HUES6 (cell line): ENCODE results near the gene SAFB.

Source experiments
- H3K27ac ChIP-seq: 2 replicates; pipeline ENCODE4 v1.7.0; 2013; ENCODE audit warnings: low read depth, mild to moderate bottlenecking, low read length, inconsistent platforms
- H3K27me3 ChIP-seq: 2 replicates; pipeline ENCODE4 v1.6.1; 2013; ENCODE audit warnings: low read length; ENCODE audit not compliant: control insufficient read depth, insufficient read depth
- H3K36me3 ChIP-seq: 2 replicates; pipeline ENCODE4 v1.6.1; 2013; ENCODE audit warnings: low read length; ENCODE audit not compliant: control insufficient read depth, insufficient read depth
- H3K4me1 ChIP-seq: 2 replicates; pipeline ENCODE4 v1.6.1; 2013; ENCODE audit warnings: low read length; ENCODE audit not compliant: control insufficient read depth, insufficient read depth
- H3K4me3 ChIP-seq: 2 replicates; pipeline ENCODE4 v1.5.1; 2013; ENCODE audit warnings: low read depth, low read length
- H3K9ac ChIP-seq: one replicate; pipeline ENCODE4 v1.6.1; 2013; ENCODE audit warnings: mild to moderate bottlenecking, low read length
- H3K9me3 ChIP-seq: 2 replicates; pipeline ENCODE4 v1.6.1; 2013; ENCODE audit warnings: low read depth, low read length; ENCODE audit not compliant: control insufficient read depth, insufficient read depth

Gene SAFB

GRCh38 chr19:5618591-5618990 is 4.3 kb upstream of the SAFB start:
- Histone ChIP-seq H3K4me3 (no peak overlapping the region), H3K36me3 (peaks cover 71% of the 10 kb centered on the region), H3K4me1 (peaks cover 8% of the 10 kb centered on the region; the same call in 1 of the 2 replicates), H3K9ac (no peak overlapping the region), H3K27me3 (no peaks in the 10 kb centered on the region), H3K27ac (no peak overlapping the region), H3K9me3 (no peaks in the 10 kb centered on the region)

DNA sequence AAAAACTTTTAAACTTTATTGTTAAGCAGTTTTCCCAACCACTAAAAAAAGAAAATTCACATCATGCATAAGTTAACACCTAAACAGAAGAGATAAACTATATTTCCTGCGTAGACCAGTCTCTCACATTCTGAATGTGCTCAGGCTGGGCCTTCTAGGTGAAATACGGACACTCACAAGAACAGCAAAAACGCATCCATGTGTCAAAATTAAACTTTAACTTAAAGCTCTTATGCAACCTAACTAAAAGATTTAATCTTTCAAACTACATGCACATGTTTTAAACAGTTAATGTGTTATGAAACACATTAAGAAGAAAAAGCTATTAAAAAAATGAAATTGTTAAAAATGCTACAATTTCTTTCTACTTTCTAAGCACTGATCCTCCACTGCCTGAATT is 2.9 kb upstream of the SAFB start:
- H3K27ac ChIP-seq: no peak overlapping the region
- no peaks in the 10 kb centered on the region for H3K27me3 ChIP-seq
- peaks cover 15% of the 10 kb centered on the region; the same call in 1 of the 2 replicates for H3K4me1 ChIP-seq
- peaks cover 62% of the 10 kb centered on the region for H3K36me3 ChIP-seq
- no peak overlapping the region for H3K9ac ChIP-seq
- H3K9me3 ChIP-seq: no peaks in the 10 kb centered on the region
- H3K4me3 ChIP-seq: no peak overlapping the region

DNA sequence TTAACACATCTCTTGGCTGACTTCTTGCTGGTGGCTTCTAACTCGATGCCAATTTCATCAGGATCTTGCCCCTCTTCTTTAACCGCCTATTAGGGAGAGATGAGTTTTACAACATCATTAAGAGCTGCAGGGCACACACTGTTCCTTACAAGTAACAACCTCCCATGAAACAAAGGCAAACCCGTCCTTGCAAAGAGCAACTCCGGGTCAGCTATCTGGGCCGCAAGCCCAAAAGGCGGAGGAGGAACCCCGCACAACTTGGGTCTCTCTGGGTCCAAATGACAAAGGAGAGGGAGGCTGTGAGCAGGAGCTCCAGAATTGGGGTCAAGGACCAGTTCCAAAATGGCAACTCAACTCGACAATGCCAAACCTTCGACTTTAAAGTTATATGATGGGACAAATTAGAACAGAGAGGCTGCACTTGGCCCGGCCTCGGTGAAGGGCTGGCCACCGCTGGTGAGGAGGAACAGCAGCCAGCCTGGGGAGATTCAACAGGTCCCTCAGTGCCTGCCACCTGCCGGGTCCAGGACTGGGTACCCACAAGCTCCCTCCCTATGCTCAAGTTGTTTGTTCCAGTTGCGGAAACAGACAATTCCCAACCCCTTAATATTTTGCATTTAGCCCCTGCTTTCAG is 1.5 kb upstream of the SAFB start:
- Histone ChIP-seq H3K27me3 (no peaks in the 10 kb centered on the region), H3K9ac (peak overlapping the region; percentile 98), H3K36me3 (peaks cover 62% of the 10 kb centered on the region), H3K27ac (no peak overlapping the region), H3K4me3 (peak overlapping the region; percentile 93), H3K4me1 (peaks cover 23% of the 10 kb centered on the region; the same call in 1 of the 2 replicates), H3K9me3 (no peaks in the 10 kb centered on the region)

- H3K36me3 ChIP-seq: peaks cover 63% of the 10 kb centered on the region
Measured at GRCh38 chr19:5621945-5622464, 878 bp upstream of the SAFB start.

GRCh38 chr19:5623397-5624017 is 624 bp downstream of the SAFB start:
- H3K27me3 ChIP-seq: no peaks in the 10 kb centered on the region
- no peaks in the 10 kb centered on the region for H3K9me3 ChIP-seq
- H3K9ac ChIP-seq: peak overlapping the region; percentile 98
- H3K27ac ChIP-seq: peak overlapping the region; percentile 96
- H3K4me3 ChIP-seq: peak overlapping the region; percentile 93
- peaks cover 29% of the 10 kb centered on the region; the same call in 1 of the 2 replicates for H3K4me1 ChIP-seq
- peaks cover 66% of the 10 kb centered on the region for H3K36me3 ChIP-seq

More at GRCh38 chr19:5621945-5622464, 878 bp upstream of the SAFB start:
- peak overlapping the region; percentile 98 for H3K9ac ChIP-seq
- no peaks in the 10 kb centered on the region for H3K27me3 ChIP-seq
- no peaks in the 10 kb centered on the region for H3K9me3 ChIP-seq
- H3K27ac ChIP-seq: peak overlapping the region; percentile 61; the same call in 1 of the 2 replicates
- H3K4me1 ChIP-seq: peaks cover 23% of the 10 kb centered on the region; the same call in 1 of the 2 replicates
- H3K4me3 ChIP-seq: peak overlapping the region; percentile 93

GRCh38 chr19:5624018-5624663 is 1.3 kb downstream of the SAFB start:
- peak overlapping the region; percentile 96; the same call in 1 of the 2 replicates for H3K27ac ChIP-seq

GRCh38 chr19:5624741-5625278 is 1.9 kb downstream of the SAFB start:
- H3K4me1 ChIP-seq: peaks cover 29% of the 10 kb centered on the region; the same call in 1 of the 2 replicates
- H3K27ac ChIP-seq: no peak overlapping the region
- no peaks in the 10 kb centered on the region for H3K27me3 ChIP-seq
- no peak overlapping the region for H3K9ac ChIP-seq
- peak overlapping the region; percentile 93 for H3K4me3 ChIP-seq
- peaks cover 66% of the 10 kb centered on the region for H3K36me3 ChIP-seq
- H3K9me3 ChIP-seq: no peaks in the 10 kb centered on the region

More at GRCh38 chr19:5624018-5624663, 1.3 kb downstream of the SAFB start:
- H3K4me1 ChIP-seq: peaks cover 29% of the 10 kb centered on the region; the same call in 1 of the 2 replicates
- no peaks in the 10 kb centered on the region for H3K27me3 ChIP-seq
- peak overlapping the region; percentile 93 for H3K4me3 ChIP-seq
- H3K36me3 ChIP-seq: peaks cover 66% of the 10 kb centered on the region
- H3K9ac ChIP-seq: peak overlapping the region; percentile 98
- H3K9me3 ChIP-seq: no peaks in the 10 kb centered on the region

DNA sequence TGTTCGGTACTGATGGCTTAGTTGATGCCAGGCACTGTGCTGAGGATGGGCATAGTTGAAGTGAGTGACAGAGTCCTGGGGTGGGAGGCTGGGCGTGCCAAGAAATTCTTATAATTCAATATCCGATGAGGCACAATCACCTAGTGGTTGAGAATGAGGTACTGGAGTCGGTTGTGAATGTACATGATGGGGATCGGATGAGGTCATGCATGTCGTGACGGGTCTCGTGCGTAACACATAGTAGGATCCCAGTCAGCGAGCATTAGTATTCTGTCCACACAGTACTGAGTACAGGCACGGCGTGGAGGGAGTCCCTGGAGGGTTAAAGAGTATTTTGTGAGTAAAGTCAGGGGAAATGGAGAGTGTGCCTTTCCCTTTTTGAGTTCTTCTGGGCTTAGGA is 2.8 kb downstream of the SAFB start:
- Histone ChIP-seq H3K27ac (no peak overlapping the region), H3K9ac (no peak overlapping the region), H3K27me3 (no peaks in the 10 kb centered on the region), H3K4me3 (peak overlapping the region; percentile 9; the same call in 1 of the 2 replicates), H3K4me1 (peaks cover 29% of the 10 kb centered on the region; the same call in 1 of the 2 replicates), H3K36me3 (peaks cover 62% of the 10 kb centered on the region), H3K9me3 (no peaks in the 10 kb centered on the region)

DNA sequence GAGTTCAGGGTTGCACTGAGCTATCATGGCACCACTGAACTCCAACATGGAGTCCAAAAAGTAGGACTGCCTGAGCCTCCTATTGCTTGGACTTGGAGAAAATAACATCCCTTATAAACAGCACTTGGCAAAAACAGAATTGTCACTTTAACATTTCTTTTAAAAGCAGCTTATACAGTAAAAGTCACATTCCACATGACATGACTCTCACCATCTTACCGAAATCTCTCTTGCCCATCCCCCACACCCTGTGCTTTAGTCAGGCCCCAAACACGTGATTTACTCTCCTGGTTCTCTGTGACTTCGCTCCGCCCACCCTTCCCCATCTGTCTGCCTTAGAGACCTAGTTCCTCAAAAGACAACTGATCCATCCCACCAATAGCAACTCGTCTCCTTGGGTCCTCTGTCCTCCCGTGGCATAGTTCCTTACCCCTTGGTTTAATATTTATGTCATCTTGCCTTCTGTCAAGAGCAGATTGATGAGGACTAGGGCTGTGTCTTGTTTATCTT is 4.6 kb downstream of the SAFB start:
- no peaks in the 10 kb centered on the region for H3K27me3 ChIP-seq
- H3K27ac ChIP-seq: no peak overlapping the region
- H3K4me3 ChIP-seq: no peak overlapping the region
- peaks cover 22% of the 10 kb centered on the region; the same call in 1 of the 2 replicates for H3K4me1 ChIP-seq
- H3K9me3 ChIP-seq: no peaks in the 10 kb centered on the region
- peaks cover 67% of the 10 kb centered on the region for H3K36me3 ChIP-seq
- no peak overlapping the region for H3K9ac ChIP-seq

- no peak overlapping the region for H3K4me3 ChIP-seq
- H3K9ac ChIP-seq: no peak overlapping the region
- peaks cover 22% of the 10 kb centered on the region; the same call in 1 of the 2 replicates for H3K4me1 ChIP-seq
- H3K9me3 ChIP-seq: no peaks in the 10 kb centered on the region
- H3K36me3 ChIP-seq: peaks cover 75% of the 10 kb centered on the region
- H3K27ac ChIP-seq: no peak overlapping the region
- no peaks in the 10 kb centered on the region for H3K27me3 ChIP-seq
Measured at GRCh38 chr19:5628461-5628860, 5.6 kb downstream of the SAFB start.
